Mesothelial cell of epicardium (in vitro differentiated cells): ENCODE data around the gene TNRC6A. TPM values are rescaled to one million over a fixed set of nuclear protein-coding genes. Genes with fewer than 3 reads are reported as not detected.

Source experiments
- DNase-seq, 2 experiments: peaks; one replicate each; pipeline ENCODE4 v3.0.0; 2021; ENCODE audit warnings: low spot score in 2 of 2; ENCODE audit not compliant: unreplicated experiment in 2 of 2
- H3K27ac Mint-ChIP-seq: 2 replicates; pipeline ENCODE4 v1.8.0; 2021; ENCODE audit warnings: mixed read lengths
- H3K27me3 Mint-ChIP-seq: 2 replicates; pipeline ENCODE4 v1.8.0; 2021; ENCODE audit warnings: low read depth, mixed read lengths
- H3K36me3 Mint-ChIP-seq: 2 replicates; pipeline ENCODE4 v1.8.0; 2021; ENCODE audit warnings: mixed read lengths
- H3K4me1 Mint-ChIP-seq: 2 replicates; pipeline ENCODE4 v1.8.0; 2021; ENCODE audit warnings: mixed read lengths
- H3K4me3 Mint-ChIP-seq: 2 replicates; pipeline ENCODE4 v1.8.0; 2021; ENCODE audit warnings: mild to moderate bottlenecking, moderate library complexity, mixed read lengths
- H3K9me3 Mint-ChIP-seq: 2 replicates; pipeline ENCODE4 v1.8.0; 2021; ENCODE audit warnings: mixed read lengths
- total RNA-seq: library from RNA; stranded (reverse); gene quantifications from 3 replicates; pipeline ENCODE4 v1.2.1, GENCODE V29; 2021
- TF ChIP-seq, protein P1 (sequence below): fragments of 200-600 bp; sonication (generic); IDR thresholded peaks from one replicate; pipeline ENCODE4 v1.5.0; 2021; ENCODE audit warnings: antibody characterized with exemption; ENCODE audit not compliant: unreplicated experiment

The TNRC6A gene
- total RNA-seq, 1 donor from 2014 or later, result 89.7 TPM

DNA sequence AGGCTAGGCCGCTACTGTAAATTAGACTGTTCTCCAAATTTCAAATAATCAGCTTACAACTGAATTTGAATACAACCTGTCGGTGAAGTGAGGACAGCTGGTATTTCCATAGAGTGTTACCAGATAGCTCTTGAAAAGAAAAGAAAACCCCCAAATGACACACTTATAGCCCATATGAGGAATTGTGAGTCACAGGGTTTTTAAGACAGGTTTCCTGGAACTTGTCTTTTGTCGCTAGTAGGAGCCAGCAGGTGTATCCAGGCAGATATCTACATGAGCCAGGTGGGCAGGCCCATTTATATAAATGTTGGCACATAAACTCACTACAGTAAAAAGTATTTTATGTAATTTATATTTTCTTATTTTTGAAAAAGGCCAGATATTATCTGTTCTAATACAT is 24.0 kb downstream of the TNRC6A start:
- no peaks in the 10 kb centered on the region for H3K9me3 Mint-ChIP-seq
- TF ChIP-seq, protein P1, sequence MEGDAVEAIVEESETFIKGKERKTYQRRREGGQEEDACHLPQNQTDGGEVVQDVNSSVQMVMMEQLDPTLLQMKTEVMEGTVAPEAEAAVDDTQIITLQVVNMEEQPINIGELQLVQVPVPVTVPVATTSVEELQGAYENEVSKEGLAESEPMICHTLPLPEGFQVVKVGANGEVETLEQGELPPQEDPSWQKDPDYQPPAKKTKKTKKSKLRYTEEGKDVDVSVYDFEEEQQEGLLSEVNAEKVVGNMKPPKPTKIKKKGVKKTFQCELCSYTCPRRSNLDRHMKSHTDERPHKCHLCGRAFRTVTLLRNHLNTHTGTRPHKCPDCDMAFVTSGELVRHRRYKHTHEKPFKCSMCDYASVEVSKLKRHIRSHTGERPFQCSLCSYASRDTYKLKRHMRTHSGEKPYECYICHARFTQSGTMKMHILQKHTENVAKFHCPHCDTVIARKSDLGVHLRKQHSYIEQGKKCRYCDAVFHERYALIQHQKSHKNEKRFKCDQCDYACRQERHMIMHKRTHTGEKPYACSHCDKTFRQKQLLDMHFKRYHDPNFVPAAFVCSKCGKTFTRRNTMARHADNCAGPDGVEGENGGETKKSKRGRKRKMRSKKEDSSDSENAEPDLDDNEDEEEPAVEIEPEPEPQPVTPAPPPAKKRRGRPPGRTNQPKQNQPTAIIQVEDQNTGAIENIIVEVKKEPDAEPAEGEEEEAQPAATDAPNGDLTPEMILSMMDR, result no peak
- H3K4me3 Mint-ChIP-seq, result no peak overlapping the region
- peaks cover 7% of the 10 kb centered on the region for H3K4me1 Mint-ChIP-seq
- H3K27me3 Mint-ChIP-seq, result no peaks in the 10 kb centered on the region
- H3K36me3 Mint-ChIP-seq, result peaks cover 5% of the 10 kb centered on the region
- H3K27ac Mint-ChIP-seq, result no peak overlapping the region
- no peak for DNase-seq

DNA sequence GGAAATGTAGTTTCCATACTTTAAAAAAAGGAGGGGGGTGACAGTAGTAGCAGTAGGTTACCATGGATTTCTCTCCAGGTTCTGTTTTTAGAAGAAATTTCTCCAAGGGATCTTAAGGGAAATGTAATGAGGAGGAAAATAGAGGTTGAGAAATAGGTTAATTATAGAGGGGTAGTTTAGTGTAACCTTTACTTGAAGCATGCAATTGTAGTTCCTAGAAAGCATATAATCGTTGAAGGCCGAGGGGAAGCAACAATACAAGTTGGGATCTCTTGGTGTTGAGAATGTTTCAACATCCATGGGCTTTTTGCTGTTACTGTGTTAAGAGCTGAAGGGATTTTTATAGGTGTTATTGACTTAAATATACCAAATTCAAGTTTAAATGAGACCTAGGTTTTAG is 25.1 kb downstream of the TNRC6A start:
- Mint-ChIP-seq H3K27me3 (no peaks in the 10 kb centered on the region), H3K9me3 (no peaks in the 10 kb centered on the region), H3K27ac (no peak overlapping the region)

DNA sequence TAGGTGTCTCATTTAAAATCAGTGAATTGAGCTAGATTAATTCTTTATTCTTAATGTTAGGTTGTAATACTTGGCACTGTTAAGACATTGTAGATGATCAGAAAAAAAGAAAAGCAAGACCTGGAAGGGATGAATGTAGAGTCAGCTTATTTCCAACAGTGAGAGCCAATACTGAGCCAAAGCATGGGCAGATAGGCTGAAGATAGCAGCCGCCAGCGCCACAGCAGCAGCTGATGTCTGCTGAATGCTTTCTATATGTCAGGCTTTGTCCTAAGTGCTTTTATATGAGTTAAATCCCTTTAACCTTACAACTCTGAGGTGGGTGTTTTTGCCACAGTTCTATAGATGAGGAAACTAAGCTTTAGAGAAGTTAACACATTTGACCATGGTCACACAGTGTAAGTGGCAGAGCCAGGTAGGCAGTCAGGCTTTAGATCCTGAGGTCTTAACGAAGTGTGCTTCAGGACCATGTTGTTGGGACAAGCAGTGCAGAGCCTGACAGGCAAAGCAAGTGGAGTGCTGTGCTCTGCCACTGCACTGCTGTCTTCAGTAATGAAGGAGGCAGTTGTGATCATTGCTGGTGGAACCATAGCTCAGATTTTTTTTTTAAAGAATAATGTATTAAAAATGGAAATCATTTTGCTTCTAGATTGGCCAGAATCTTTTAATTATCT is 25.9 kb downstream of the TNRC6A start:
- no peak for DNase-seq
- TF ChIP-seq, protein P1, result no peak
- H3K9me3 Mint-ChIP-seq, result no peaks in the 10 kb centered on the region
- H3K36me3 Mint-ChIP-seq, result no peaks in the 10 kb centered on the region
- H3K4me3 Mint-ChIP-seq, result no peak overlapping the region
- peaks cover 5% of the 10 kb centered on the region for H3K4me1 Mint-ChIP-seq
- H3K27ac Mint-ChIP-seq, result no peak overlapping the region
- H3K27me3 Mint-ChIP-seq, result no peaks in the 10 kb centered on the region

More for the DNA sequence above, 25.1 kb downstream of the TNRC6A start:
- Mint-ChIP-seq H3K4me3 (no peak overlapping the region), H3K36me3 (no peaks in the 10 kb centered on the region), H3K4me1 (peaks cover 5% of the 10 kb centered on the region)
- TF ChIP-seq, protein P1, result no peak
- DNase-seq, result no peak

DNA sequence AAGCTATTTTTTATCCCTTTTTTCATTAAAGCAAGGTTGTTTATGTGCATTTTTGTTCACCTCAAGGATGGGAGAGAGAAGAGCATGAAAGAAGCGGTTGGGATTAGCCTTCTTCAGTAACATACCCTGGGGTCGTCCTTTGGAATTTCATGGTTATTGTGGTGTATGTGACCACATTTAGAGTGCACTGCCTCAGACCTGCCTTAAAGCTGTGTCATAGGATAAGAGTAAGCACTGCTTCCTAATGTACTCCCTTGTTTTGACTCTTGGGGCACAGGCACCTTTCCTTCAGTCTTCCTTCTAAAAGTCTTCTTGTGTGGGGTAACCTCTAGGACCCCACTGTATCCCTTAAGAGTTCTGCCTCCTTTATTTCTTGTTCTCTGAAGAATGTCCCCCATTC is 28.9 kb downstream of the TNRC6A start:
- Mint-ChIP-seq H3K4me1 (peaks cover 5% of the 10 kb centered on the region), H3K36me3 (peaks cover 6% of the 10 kb centered on the region), H3K4me3 (no peak overlapping the region), H3K27me3 (no peaks in the 10 kb centered on the region), H3K27ac (no peak overlapping the region), H3K9me3 (no peaks in the 10 kb centered on the region)
- TF ChIP-seq, protein P1, result no peak
- no peak for DNase-seq

DNA sequence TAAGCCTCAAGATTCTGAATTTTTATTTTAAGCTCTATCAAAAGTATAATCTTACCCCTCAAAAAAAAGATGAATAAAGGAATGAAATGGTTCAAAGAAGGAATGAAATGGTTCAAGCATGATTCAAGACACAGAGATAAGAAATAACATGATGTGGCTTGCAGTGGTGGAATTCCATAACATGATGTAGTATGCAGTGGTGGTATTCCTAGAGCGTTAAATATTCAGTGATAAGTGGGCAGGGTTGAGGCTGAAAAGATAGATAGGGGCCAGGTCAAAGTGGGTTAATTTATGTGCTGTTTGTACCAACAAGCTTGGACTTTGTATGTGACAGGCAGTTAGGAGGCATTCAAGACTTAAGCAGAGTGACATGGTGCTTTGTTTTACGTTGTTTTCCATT is 29.6 kb downstream of the TNRC6A start:
- Mint-ChIP-seq H3K4me3 (no peak overlapping the region), H3K36me3 (peaks cover 9% of the 10 kb centered on the region), H3K9me3 (no peaks in the 10 kb centered on the region), H3K27ac (no peak overlapping the region), H3K27me3 (no peaks in the 10 kb centered on the region), H3K4me1 (peaks cover 5% of the 10 kb centered on the region)
- TF ChIP-seq, protein P1, result no peak
- no peak for DNase-seq

DNA sequence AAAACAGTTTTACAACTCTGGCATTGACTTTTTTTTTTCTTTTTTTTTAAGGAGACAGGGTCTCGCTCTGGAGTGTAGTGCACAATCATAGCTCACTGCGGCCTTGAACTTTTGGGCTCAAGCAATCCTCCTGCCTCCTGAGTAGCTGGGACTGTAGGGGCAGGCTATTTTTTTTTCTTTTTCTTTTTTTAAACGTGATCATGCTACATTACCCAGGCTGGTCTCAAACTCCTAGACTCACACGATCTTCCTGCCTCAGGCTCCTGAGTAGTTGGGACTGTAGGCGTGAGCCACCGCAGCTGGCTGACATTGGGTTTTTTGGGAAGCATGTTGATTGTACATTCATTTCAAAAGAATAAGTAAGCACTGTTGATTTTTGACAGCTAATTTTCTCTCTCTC is 32.1 kb downstream of the TNRC6A start:
- Mint-ChIP-seq H3K27ac (peak overlapping the region; percentile 32), H3K36me3 (peaks cover 9% of the 10 kb centered on the region), H3K27me3 (no peaks in the 10 kb centered on the region), H3K4me3 (no peak overlapping the region), H3K9me3 (no peaks in the 10 kb centered on the region), H3K4me1 (peaks cover 7% of the 10 kb centered on the region)
- DNase-seq, result no peak
- TF ChIP-seq, protein P1, result no peak
